HG03439 (cell line): Measurements from ENCODE around the gene BTBD1.
"Not testable (repeated sequence)": the region's sequence is repeated elsewhere in the genome, so short reads cannot be mapped to it uniquely, and the experiment has no call there.

Experiments used
- ATAC-seq: cut with Tn5 transposase; IDR thresholded peaks from one replicate; pipeline ENCODE4 v1.9.1; 2021; ENCODE audit warnings: mild to moderate bottlenecking, moderate library complexity; ENCODE audit not compliant: unreplicated experiment

Gene BTBD1

DNA sequence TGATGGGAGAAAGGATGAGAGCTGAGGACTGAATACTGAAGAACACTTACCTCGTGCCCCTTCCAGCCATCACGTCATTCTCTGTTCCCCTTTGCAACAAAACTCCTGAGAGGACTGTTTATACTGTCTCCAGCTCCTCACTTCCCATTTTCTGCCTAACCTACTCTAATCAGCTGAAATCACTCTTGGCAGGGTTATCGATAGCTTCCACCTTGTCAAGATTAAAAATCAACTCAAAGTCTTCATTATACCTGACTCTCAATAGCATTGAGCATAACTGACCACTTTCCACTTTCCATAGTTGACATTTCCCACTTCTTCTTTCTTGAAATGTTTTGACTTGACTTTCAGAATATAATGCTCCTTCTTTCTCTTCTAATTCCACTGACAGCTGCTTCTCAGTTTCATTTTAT, 4.3 kb downstream of the BTBD1 start:
- ATAC-seq = no peak

DNA sequence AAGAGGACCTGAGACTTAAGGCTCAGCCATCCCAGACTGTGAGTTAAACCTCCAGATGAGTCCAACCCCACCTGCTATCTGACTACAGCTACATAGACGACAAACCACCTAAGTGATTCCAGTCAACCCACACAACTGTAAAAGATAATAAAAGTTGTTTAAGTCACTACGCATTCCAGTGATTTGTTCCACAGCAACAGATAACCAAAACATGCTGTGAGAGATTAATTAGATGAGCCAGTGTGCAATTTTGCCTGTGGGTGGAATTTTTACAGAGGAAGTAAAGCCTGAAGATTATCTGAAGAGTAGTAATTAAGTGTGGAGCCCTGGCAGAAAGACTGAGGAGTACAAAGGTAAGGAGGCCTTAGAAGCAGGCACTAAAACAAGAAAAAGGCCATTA, 5.4 kb downstream of the BTBD1 start:
- no peak for ATAC-seq

DNA sequence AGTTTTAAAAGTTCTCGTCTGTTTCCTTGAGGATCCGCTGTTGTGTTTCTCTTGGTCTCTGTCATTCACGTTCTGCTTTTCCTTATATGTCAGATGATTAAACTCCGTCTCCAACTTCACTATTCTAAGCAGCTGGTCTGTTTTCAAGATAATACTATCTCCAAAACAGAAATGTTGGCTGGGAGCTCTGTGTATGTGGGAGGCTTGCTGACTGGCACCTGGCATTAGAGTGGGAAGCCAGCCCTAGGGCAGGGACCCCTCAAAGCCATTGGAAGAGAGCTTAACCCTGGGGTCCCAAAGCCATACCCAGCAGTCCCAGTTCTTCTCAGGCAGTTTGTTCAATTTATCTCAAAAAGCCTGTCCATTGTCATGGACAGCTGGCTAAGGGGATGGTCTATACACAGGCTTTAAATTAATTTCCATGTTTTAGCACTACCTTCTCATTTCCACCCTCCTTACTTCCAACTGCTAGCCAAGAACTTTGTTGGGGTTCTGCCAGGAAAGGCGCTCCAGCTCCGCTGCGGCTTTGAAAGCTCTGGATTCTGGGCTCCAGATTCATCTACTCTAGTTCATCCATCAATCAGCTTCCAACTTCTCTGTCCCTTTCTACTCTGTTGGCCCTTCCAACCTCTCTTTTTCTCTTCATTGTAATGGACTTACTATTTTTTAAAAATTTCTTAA, 9.2 kb downstream of the BTBD1 start:
- ATAC-seq = no peak

- no peak for ATAC-seq
Measured at GRCh38 chr15:83057002-83057401, 10.1 kb downstream of the BTBD1 start.

- no peak for ATAC-seq
Measured at GRCh38 chr15:83053151-83053550, 13.9 kb downstream of the BTBD1 start.

DNA sequence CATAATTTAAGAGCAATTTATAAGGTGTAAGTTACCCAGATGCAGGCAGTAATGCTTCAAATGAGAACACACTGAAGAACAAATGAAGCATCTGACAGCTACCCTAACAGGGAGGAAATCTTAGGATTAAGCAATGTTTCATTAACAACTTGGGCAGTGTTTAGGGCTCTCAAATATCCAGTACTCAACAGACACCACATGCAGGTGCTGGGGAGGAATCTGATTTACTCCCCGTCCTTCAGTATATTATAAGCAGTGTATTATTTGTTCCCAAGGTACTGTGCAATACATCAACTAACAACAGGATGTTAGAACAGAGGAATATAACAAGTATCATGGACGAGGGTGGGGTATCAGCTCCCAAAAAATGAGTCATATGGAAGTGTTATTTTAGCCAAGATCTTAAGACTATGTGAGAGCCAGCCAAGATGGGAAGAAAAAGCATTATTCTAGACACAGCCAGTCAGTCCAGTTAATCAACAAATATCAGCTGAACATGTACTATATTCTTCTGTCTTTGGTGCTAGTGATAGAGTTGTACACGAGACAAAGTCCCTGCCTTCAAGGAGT, 20.4 kb downstream of the BTBD1 start:
- ATAC-seq = no peak

DNA sequence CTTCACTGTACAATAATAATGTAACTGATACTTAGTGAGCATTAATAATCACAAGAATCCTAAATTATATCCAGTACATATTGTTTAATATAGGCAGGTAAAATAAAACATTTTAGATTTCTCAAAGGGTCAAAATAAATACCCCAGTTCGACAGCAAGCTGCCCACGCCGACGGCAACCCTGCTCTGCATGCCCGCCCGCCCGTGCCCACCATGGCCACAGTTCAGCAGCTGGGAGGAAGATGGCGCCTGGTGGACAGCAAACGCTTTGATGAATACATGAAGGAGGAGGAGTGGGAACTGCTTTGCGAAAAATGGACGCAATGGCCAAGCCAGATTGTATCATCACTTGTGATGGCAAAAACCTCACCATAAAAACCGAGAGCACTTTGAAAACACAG, 22.9 kb downstream of the BTBD1 start:
- no peak for ATAC-seq

DNA sequence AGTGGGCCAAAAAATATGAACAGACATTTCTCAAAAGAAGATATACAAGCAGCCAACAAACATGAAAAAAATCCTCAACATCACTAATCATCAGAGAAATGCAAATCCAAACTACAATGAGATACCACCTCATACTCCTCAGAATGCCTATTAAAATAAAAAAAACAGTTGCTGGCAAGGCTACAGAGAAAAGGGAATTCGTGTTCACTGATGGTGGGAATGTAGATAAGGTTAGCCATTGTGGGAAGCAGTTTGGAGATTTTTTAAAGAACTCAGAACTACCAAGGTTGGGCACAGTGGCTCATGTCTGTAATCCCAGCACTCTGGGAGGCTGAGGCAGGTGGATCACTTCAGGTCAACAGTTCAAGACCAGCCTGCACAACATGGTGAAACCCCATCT, 27.8 kb downstream of the BTBD1 start:
- no peak for ATAC-seq

DNA sequence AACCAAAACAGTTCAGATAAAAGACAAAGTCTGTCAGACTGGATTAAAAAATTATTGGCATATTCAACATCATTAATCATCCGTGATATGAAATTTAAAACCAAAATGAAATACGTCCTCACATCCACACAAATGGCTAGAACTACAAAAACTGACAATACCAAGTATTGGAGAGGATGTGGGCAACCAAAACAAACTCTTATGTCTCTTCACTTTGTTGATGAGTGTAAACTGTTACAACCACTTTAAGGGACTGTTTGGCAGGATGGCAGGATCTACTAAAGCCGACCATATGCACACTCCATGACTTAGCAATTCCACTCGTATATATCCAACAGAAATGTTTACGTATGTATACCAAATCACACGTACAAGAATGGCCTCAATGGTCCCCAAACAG, 30.8 kb downstream of the BTBD1 start:
- no peak for ATAC-seq

DNA sequence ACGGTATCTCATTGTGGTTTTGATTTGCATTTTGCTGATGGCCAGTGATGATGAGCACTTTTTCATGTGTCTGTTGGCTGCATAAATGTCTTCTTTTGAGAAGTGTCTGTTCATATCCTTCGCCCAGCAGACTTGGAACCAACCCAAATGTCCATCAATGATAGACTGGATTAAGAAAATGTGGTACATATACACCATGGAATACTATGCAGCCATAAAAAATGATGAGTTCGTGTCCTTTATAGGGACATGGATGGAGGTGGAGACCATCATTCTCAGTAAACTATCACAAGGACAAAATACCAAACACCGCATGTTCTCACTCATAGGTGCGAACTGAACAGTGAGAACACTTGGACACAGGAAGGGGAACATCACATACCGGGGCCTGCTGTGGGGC, 35.8 kb downstream of the BTBD1 start:
- not testable (repeated sequence) for ATAC-seq

DNA sequence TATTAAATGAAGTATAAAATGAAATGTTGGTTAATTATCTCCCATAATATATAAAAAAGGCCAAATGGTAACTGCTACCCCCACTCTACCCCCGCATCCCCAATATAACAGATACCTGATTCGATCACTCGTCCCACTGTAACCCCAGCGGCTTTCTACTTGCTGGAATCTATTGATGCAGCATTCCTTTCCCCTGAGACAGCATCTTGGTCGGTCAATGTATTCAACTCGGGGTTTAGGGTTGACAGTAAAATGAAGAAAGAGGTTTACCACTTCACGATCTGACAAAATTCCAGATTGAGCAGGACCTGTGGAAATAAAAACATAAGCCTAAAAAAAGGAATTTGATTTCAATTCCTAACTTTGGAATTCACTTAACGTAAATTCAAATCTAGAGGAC, 37.0 kb downstream of the BTBD1 start:
- no peak for ATAC-seq

DNA sequence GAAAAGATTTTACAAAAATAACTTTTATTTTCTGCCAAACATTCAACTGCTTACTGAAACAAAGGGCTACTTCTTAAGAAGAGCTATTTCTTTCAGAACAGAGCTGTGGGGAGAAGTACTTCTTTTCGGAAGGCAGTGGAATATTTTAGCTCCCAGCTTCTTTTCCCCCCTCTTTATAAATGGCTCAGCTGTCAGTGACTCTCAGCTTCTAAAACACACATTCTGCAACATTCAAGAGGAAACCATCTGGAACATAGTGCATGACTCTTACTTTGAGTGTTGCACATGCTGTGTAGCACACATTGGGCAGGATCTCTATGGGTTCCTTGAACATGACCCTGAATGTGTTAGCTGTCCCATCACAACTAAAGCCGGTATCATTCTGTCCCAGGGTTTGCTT, 48.6 kb downstream of the BTBD1 start:
- ATAC-seq = no peak

- no peak for ATAC-seq
Measured at GRCh38 chr15:83016906-83017305, 50.1 kb downstream of the BTBD1 start.

DNA sequence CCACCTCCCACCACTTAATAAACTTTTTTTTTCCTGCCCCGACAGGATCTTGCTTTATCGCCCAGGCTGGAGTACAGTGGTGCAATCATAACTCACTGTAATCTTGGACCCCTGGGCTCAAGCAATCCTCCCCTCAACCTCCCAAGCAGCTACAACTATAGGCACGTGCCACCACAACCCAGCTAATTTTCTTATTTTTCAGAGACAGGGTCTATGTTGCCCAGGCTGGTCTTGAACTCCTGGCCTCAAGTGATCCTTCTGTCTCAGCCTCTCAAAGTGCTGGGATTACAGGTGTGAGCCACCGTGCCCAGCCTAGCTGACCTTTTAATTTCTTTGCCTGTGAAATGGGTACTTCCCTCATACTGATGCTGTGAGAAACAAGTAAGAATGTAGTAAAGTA, 51.7 kb downstream of the BTBD1 start:
- no peak for ATAC-seq

- no peak for ATAC-seq
Measured at GRCh38 chr15:83014205-83014653, 52.8 kb downstream of the BTBD1 start.

GRCh38 chr15:83012636-83013035, 54.4 kb downstream of the BTBD1 start:
- no peak for ATAC-seq

DNA sequence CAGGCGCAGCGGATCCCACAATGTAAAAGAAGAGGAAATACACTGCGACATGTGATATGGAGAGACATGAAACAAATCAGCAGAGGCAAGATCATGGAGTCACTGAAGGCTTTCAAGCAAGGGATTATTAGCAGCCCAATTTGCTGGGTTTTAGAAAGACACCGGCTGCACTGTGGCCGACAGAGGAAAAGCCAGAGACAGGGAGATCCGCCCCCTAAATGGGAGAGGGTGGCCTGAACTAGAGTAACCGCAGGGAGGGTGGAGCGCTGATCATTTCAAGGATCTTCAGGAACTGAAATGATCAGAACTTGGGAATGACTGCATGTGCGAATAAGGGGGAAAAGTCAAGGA, 55.0 kb downstream of the BTBD1 start:
- no peak for ATAC-seq

GRCh38 chr15:83011271-83012075, 55.6 kb downstream of the BTBD1 start, which contains the start of gene C15orf40:
Gene C15orf40, minus strand, starts transcription at chr15:83011639. Its CDS starts 32 bp downstream, at chr15:83011607.
- peak; percentile 84 for ATAC-seq

DNA sequence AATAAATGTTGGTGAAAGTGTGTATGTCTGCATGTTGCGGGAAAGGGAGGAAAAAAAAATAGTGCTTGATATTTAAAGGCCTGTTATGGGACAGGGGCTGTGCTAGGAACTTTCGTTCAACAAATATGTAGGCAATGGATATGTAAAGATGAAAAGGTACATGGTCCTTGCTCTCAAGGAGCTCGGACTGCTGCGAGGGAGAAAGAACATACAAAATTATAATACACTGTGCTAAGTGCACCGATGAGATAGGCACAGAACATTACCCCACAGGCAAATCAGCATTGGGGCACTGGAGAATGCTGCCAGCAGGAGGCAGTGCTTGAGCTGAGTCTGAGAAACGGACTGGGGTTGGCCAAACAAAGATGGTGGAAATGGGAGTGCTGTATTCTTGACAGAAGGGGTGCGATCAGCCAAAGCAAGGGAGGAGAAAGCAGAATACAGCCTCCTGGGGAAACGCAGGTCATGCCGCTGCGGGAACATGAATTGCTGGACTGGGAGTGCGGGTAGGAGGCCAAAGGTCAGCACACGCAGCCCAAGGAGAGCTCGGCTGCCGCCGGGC, 56.3 kb downstream of the BTBD1 start:
- peak; percentile 68 for ATAC-seq

DNA sequence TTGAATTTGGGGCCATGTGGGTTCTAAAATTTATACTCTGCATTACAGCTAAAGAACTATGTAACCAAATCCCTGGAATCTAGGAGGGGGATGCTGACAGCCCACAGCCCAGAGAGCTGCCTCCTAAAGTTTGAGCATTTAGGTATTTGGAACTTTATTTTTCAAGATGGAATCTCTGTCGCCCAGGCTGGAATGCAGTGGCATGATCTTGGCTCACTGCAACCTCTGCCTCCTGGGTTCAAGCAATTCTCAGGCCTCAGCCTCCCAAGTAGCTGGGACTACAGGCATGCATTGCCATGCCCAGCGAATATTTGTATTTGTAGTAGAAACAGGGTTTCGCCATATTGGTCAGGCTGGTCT, 66.4 kb downstream of the BTBD1 start:
- ATAC-seq = not testable (repeated sequence)

DNA sequence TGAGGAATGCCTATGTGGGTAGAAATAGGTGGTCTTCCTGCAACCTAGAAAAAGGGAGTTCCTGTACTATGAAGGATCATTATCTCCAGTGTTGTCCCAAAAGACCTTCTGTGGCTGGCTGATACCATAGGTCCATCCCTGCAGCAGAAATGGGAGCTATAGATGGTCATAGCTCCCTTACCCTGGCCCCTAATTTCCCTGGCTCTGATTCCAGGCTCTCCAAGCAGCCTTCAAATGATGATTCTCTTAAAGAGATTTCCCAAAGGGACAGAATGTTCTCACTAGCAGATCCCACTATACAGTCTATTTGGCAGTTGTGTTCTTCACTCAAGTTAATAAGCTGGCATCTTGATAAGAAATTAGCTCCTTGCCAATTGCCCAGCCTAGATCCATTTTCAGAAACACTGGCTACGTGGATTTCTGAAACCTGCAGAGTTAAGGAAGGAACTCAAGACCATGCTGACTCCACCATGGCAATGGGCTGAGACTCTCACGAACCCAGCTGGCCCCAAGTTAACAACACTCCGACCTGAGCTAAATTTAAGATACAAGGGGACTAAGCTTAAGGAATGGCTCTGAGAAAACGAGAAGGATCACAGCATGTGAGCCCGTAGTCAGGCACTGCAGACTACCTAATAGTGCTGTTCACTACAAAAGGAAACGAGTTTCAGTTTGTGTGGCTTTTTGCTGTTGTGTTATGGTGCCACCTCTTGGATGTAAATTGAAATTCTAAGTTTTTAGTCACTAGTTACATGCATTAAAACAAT, 67.0 kb downstream of the BTBD1 start:
- no peak for ATAC-seq
